A549 (cell line): ENCODE data around the gene ASXL2. TPM values are rescaled to one million over a fixed set of nuclear protein-coding genes. Genes with fewer than 3 reads are reported as not detected.
A peak's percentile ranks its signal among the peaks of the same experiment; 100 is the strongest.

Experiments
- ATAC-seq, 2 experiments: fragments of 200-7000 bp in 1 of 2; fragments of >200 bp in 1 of 2; cut with Nextera tagmentation in 1 of 2; cut with Tn5 transposase in 1 of 2; 3 replicates each; pipeline versions ENCODE4 v1.8.0 to v1.9.1; 2018 to 2020; ENCODE audit warnings: mild to moderate bottlenecking in 1 of 2, moderate library complexity in 1 of 2
- CTCF ChIA-PET: fragments of 300-600 bp; sonication (Branson Sonifier 250); formaldehyde crosslinking; extraction: SDS; loops from one replicate; lab custom pipeline; 2021; ENCODE audit warnings: antibody characterized with exemption, inconsistent platforms; lab: Yijun Ruan, JAX
- POLR2A ChIA-PET: fragments of 350-600 bp; formaldehyde crosslinking; extraction: SDS; loops from one replicate; lab custom pipeline; 2021; ENCODE audit warnings: antibody characterized with exemption, inconsistent platforms; lab: Yijun Ruan, JAX
- DNase-seq, 2 experiments: peaks; one replicate each; pipeline versions ENCODE4 v3.0.0 to v3.0.0-alpha.2; 2011 to 2016; ENCODE audit warnings: low read depth in 1 of 2, low spot score in 1 of 2
- FAIRE-seq: peaks from 2 replicates; lab custom pipeline; 2011; peaks lifted over from hg19 to GRCh38; lab: Jason Lieb, UNC
- H3K27ac ChIP-seq, 2 experiments: fragments of >200 bp; sonication (Bioruptor Twin); formaldehyde crosslinking; 3 replicates each; pipeline ENCODE4 v1.5.1; 2016 to 2017
- H3K4me1 ChIP-seq: fragments of >200 bp; sonication (Bioruptor Twin); formaldehyde crosslinking; 3 replicates; pipeline ENCODE4 v1.6.1; 2016
- H3K4me2 ChIP-seq: fragments of >200 bp; sonication (Bioruptor Twin); formaldehyde crosslinking; 3 replicates; pipeline ENCODE4 v1.6.1; 2016
- H3K4me3 ChIP-seq: fragments of >200 bp; sonication (Bioruptor Twin); formaldehyde crosslinking; 3 replicates; pipeline ENCODE4 v1.5.1; 2016
- H3K9me3 ChIP-seq: fragments of >200 bp; sonication (Bioruptor Twin); formaldehyde crosslinking; 3 replicates; pipeline ENCODE4 v1.6.1; 2016
- BHLHE40 ChIP-seq: IDR thresholded peaks from 2 replicates; pipeline ENCODE4 v1.6.1; 2012; ENCODE audit warnings: low read depth, low read length, inconsistent platforms
- CBX2 ChIP-seq: fragments of 200-600 bp; sonication (generic); IDR thresholded peaks from 2 replicates; pipeline ENCODE4 v1.6.1; 2016; ENCODE audit warnings: low read depth, mild to moderate bottlenecking, borderline replicate concordance
- CEBPB ChIP-seq, 2 experiments: fragments of >200 bp in 1 of 2; sonication (Bioruptor Twin) in 1 of 2; formaldehyde crosslinking in 1 of 2; IDR thresholded peaks; 2 replicates each; pipeline ENCODE4 v1.6.1; 2012 to 2016
- E2F6 ChIP-seq: IDR thresholded peaks from 2 replicates; pipeline ENCODE4 v1.6.1; 2012; ENCODE audit warnings: low read depth, borderline replicate concordance
- FOXS1 ChIP-seq: fragments of 250-450 bp; sonication (Bioruptor Pico); IDR thresholded peaks from 2 replicates; pipeline ENCODE4 v1.5.0; 2020; ENCODE audit warnings: mild to moderate bottlenecking, moderate library complexity
- GATA3 ChIP-seq: IDR thresholded peaks from 2 replicates; pipeline ENCODE4 v1.6.1; 2012; ENCODE audit warnings: borderline replicate concordance
- HOXB13 ChIP-seq: fragments of 250-450 bp; sonication (Bioruptor Pico); IDR thresholded peaks from 2 replicates; pipeline ENCODE4 v1.5.0; 2020; ENCODE audit warnings: low read depth, mild to moderate bottlenecking, moderate library complexity
- JUN ChIP-seq, 2 experiments: fragments of >200 bp; sonication (Bioruptor Twin); formaldehyde crosslinking; IDR thresholded peaks; 2 replicates in 1 of 2; 3 replicates in 1 of 2; pipeline ENCODE4 v1.6.1; 2016 to 2017
- JUNB ChIP-seq: fragments of >200 bp; sonication (Bioruptor Twin); formaldehyde crosslinking; IDR thresholded peaks from 2 replicates; pipeline ENCODE4 v1.6.1; 2016
- KDM1A ChIP-seq: fragments of 200-600 bp; sonication (generic); IDR thresholded peaks from 2 replicates; pipeline ENCODE4 v1.6.1; 2016; ENCODE audit warnings: low read depth, mild to moderate bottlenecking
- MAFK ChIP-seq: fragments of 450-650 bp; IDR thresholded peaks from 2 replicates; pipeline ENCODE4 v1.6.1; 2014; ENCODE audit not compliant: partially characterized antibody
- MAX ChIP-seq: IDR thresholded peaks from 2 replicates; pipeline ENCODE4 v1.6.1; 2012
- NFE2L2 ChIP-seq: fragments of 150-350 bp; conservative IDR thresholded peaks from 2 replicates; pipeline ENCODE4 v1.6.1; 2014; ENCODE audit warnings: low read length
- RAD21 ChIP-seq, 2 experiments: fragments of >200 bp in 1 of 2; sonication (Bioruptor Twin) in 1 of 2; formaldehyde crosslinking in 1 of 2; IDR thresholded peaks in 1 of 2; conservative IDR thresholded peaks in 1 of 2; 2 replicates in 1 of 2; 3 replicates in 1 of 2; pipeline ENCODE4 v1.6.1; 2012 to 2018; ENCODE audit warnings: inconsistent platforms in 1 of 2
- RARB ChIP-seq: fragments of 250-450 bp; sonication (Bioruptor Pico); IDR thresholded peaks from 2 replicates; pipeline ENCODE4 v1.8.0; 2021; ENCODE audit warnings: mild to moderate bottlenecking, moderate library complexity
- RCOR1 ChIP-seq: fragments of 150-350 bp; IDR thresholded peaks from 2 replicates; pipeline ENCODE4 v1.6.1; 2014; ENCODE audit warnings: antibody characterized with exemption, low read length, low read depth
- RNF2 ChIP-seq: fragments of 200-600 bp; sonication (generic); IDR thresholded peaks from 2 replicates; pipeline ENCODE4 v1.6.1; 2016; ENCODE audit warnings: low read depth, mild to moderate bottlenecking, antibody characterized with exemption, moderate library complexity, borderline replicate concordance
- SREBF2 ChIP-seq: fragments of 450-650 bp; IDR thresholded peaks from 2 replicates; pipeline ENCODE4 v1.6.1; 2014; ENCODE audit warnings: mild to moderate bottlenecking, moderate library complexity
- ZNF302 ChIP-seq: fragments of 250-450 bp; sonication (Bioruptor Pico); IDR thresholded peaks from 2 replicates; pipeline ENCODE4 v1.9.0; 2021; ENCODE audit warnings: inconsistent platforms, mild to moderate bottlenecking, moderate library complexity
- WGBS: methylation state at CpG from one replicate; pipeline ENCODE4 v1.1.6; 2017; ENCODE audit errors: missing lambda C conversion rate; 5-methylcytosine and 5-hydroxymethylcytosine counted together
- polyA plus RNA-seq, 4 experiments: library from polyadenylated mRNA; depleted of rRNA in 3 of 4; stranded (reverse); fragments of >200 nt; fragmentation: RNase III in 1 of 4; extraction: RNeasy Plus Mini Kit Qiagen cat#74134 plus additional on column Dnase treatment in 1 of 4; gene quantifications; 2 replicates in 3 of 4; 3 replicates in 1 of 4; pipeline ENCODE4 v1.2.3, GENCODE V29; 2011 to 2017

The ASXL2 gene
- polyA plus RNA-seq, 2 of the 4 experiments (the other 2 are of a cell fraction) = 10.3 to 26.4 TPM

GRCh38 chr2:25740810-25741381, 137.4 kb downstream of the ASXL2 start (continued):
- TF ChIP-seq BHLHE40 (no peak), E2F6 (no peak), HOXB13 (CRISPR knock-in tag) (no peak), RARB (no peak), MAX (no peak), RCOR1 (no peak)

- Histone ChIP-seq H3K9me3 (no peaks in the 10 kb centered on the region), H3K4me2 (no peak overlapping the region), H3K4me3 (no peak overlapping the region), H3K27ac (no peak overlapping the region), H3K4me1 (no peaks in the 10 kb centered on the region)
- FAIRE-seq = no peak
- CTCF ChIA-PET = interaction anchor here (0.7 to 1.5 kb wide), 3 partner anchors 38 to 143 kb away, joined by 3 to 4 read pairs (median 4); no protein-coding TSS in a partner anchor
- no peak for DNase-seq
- 97% methylated on average over 3 of the region's 3 CpGs for WGBS
- ATAC-seq = no peak
- TF ChIP-seq RCOR1 (no peak), RAD21 (conservative IDR thresholded peaks at IDR 0.05 in 1 of 2, IDR thresholded peaks at IDR 0.05 in 1 of 2) (no peak), FOXS1 (CRISPR knock-in tag) (no peak), JUN (IDR thresholded peaks at IDR 0.05) (no peak), NFE2L2 (no peak), SREBF2 (no peak), BHLHE40 (no peak), JUNB (no peak), KDM1A (no peak), CEBPB (IDR thresholded peaks at IDR 0.05) (no peak)
- POLR2A ChIA-PET = no interaction called here
These were observed 139.6 kb downstream of the ASXL2 start for GRCh38 chr2:25738383-25739343.

GRCh38 chr2:25736899-25737515, 141.3 kb downstream of the ASXL2 start:
- ChIA-PET POLR2A (no interaction called here), CTCF (interaction anchor here (1.1 to 1.6 kb wide), 3 partner anchors 13 to 130 kb away, joined by 3 to 4 read pairs (median 3); no protein-coding TSS in a partner anchor)
- FAIRE-seq (no peak), ATAC-seq (no peak), DNase-seq (no peak)
- 94% methylated on average over 6 of the region's 6 CpGs for WGBS
- Histone ChIP-seq H3K9me3 (no peaks in the 10 kb centered on the region), H3K4me3 (no peak overlapping the region), H3K4me2 (no peak overlapping the region), H3K27ac (no peak overlapping the region), H3K4me1 (no peaks in the 10 kb centered on the region)
- TF ChIP-seq ZNF302 (no peak), E2F6 (no peak), RNF2 (no peak), BHLHE40 (no peak)

GRCh38 chr2:25735835-25736234, 142.5 kb downstream of the ASXL2 start:
- no peak for DNase-seq
- ChIA-PET CTCF (interaction anchor here (1.3 to 1.6 kb wide), 2 partner anchors 14 to 17 kb away, joined by 3 read pairs; no protein-coding TSS in a partner anchor), POLR2A (no interaction called here)
- H3K4me3 ChIP-seq = no peak overlapping the region
- TF ChIP-seq RAD21 (conservative IDR thresholded peaks at IDR 0.05 in 1 of 2, IDR thresholded peaks at IDR 0.05 in 1 of 2) (no peak), FOXS1 (CRISPR knock-in tag) (no peak), MAFK (peak; percentile 77), GATA3 (no peak), KDM1A (no peak), CBX2 (no peak)
- 44% methylated on average over 1 of the region's 1 CpG for WGBS
- ATAC-seq = no peak
- FAIRE-seq = no peak
- H3K27ac ChIP-seq = no peak overlapping the region
- no peaks in the 10 kb centered on the region for H3K9me3 ChIP-seq
- H3K4me1 ChIP-seq = no peaks in the 10 kb centered on the region
- H3K4me2 ChIP-seq = no peak overlapping the region
